HepG2 (cell line): ENCODE data around the gene LNX2. TPM values are rescaled to one million over a fixed set of nuclear protein-coding genes. Genes with fewer than 3 reads are reported as not detected.

Experiments
- ARID2 ChIP-seq: sonication (generic); formaldehyde crosslinking; IDR thresholded peaks from 2 replicates; pipeline ENCODE4 v1.8.1; 2022; ENCODE audit warnings: mild to moderate bottlenecking, missing genetic modification reagents, borderline replicate concordance
- ARNT ChIP-seq: fragments of 450-650 bp; IDR thresholded peaks from 2 replicates; pipeline ENCODE4 v1.6.1; 2017
- CTCF ChIP-seq: sonication (generic); formaldehyde crosslinking; IDR thresholded peaks from 2 replicates; pipeline ENCODE4 v1.5.0; 2020; ENCODE audit warnings: mild to moderate bottlenecking, missing genetic modification reagents, moderate library complexity
- DNMT1 ChIP-seq: sonication (generic); formaldehyde crosslinking; IDR thresholded peaks from 2 replicates; pipeline ENCODE4 v1.5.1; 2020; ENCODE audit warnings: mild to moderate bottlenecking, missing genetic modification reagents
- GABPB1 ChIP-seq: IDR thresholded peaks from 2 replicates; pipeline ENCODE4 v1.6.1; 2016; ENCODE audit warnings: mild to moderate bottlenecking, missing genetic modification reagents, moderate library complexity, missing compliant biosample characterization
- HDAC2 ChIP-seq: sonication (generic); formaldehyde crosslinking; IDR thresholded peaks from 2 replicates; pipeline ENCODE4 v1.4.0; 2020; ENCODE audit warnings: missing genetic modification reagents
- MATR3 ChIP-seq: sonication (generic); formaldehyde crosslinking; IDR thresholded peaks from 2 replicates; pipeline ENCODE4 v1.4.0; 2020; ENCODE audit warnings: missing genetic modification reagents
- NR3C1 ChIP-seq: sonication (generic); formaldehyde crosslinking; IDR thresholded peaks from 2 replicates; pipeline ENCODE4 v1.4.0; 2020; ENCODE audit warnings: missing genetic modification reagents
- PCBP1 ChIP-seq: fragments of 200-400 bp; formaldehyde crosslinking; IDR thresholded peaks from 2 replicates; pipeline ENCODE4 v1.6.1; 2017; ENCODE audit warnings: mild to moderate bottlenecking, low read depth, low read length, borderline replicate concordance
- POGZ ChIP-seq: sonication (generic); formaldehyde crosslinking; IDR thresholded peaks from 2 replicates; pipeline ENCODE4 v1.4.0; 2020; ENCODE audit warnings: mild to moderate bottlenecking, missing genetic modification reagents
- RNF2 ChIP-seq: fragments of 450-650 bp; conservative IDR thresholded peaks from 2 replicates; pipeline ENCODE4 v1.6.1; 2016; ENCODE audit warnings: low read depth
- RXRB ChIP-seq: IDR thresholded peaks from 2 replicates; pipeline ENCODE4 v1.6.1; 2016; ENCODE audit warnings: borderline replicate concordance, missing genetic modification reagents, missing compliant biosample characterization
- SALL1 ChIP-seq: sonication (generic); formaldehyde crosslinking; IDR thresholded peaks from 2 replicates; pipeline ENCODE4 v1.8.0; 2022; ENCODE audit warnings: mild to moderate bottlenecking, missing genetic modification reagents
- SAP130 ChIP-seq: IDR thresholded peaks from 2 replicates; pipeline ENCODE4 v1.6.1; 2016; ENCODE audit warnings: low read depth
- SETDB1 ChIP-seq: sonication (generic); formaldehyde crosslinking; IDR thresholded peaks from 2 replicates; pipeline ENCODE4 v1.5.1; 2020; ENCODE audit warnings: missing genetic modification reagents, mild to moderate bottlenecking, borderline replicate concordance
- SSRP1 ChIP-seq: IDR thresholded peaks from 2 replicates; pipeline ENCODE4 v1.6.1; 2016; ENCODE audit warnings: control low read depth
- ZBTB21 ChIP-seq: sonication (generic); formaldehyde crosslinking; IDR thresholded peaks from 2 replicates; pipeline ENCODE4 v1.4.0; 2020; ENCODE audit warnings: missing genetic modification reagents
- ZC3H13 ChIP-seq: sonication (generic); formaldehyde crosslinking; IDR thresholded peaks from 2 replicates; pipeline ENCODE4 v1.8.1; 2023; ENCODE audit warnings: mild to moderate bottlenecking, missing genetic modification reagents, moderate library complexity
- ZEB1 ChIP-seq: IDR thresholded peaks from 2 replicates; pipeline ENCODE4 v1.6.1; 2012; ENCODE audit warnings: mild to moderate bottlenecking, low read depth, inconsistent platforms; ENCODE audit not compliant: insufficient replicate concordance
- ZNF354B ChIP-seq: sonication (generic); formaldehyde crosslinking; IDR thresholded peaks from 2 replicates; pipeline ENCODE4 v1.8.0; 2022; ENCODE audit warnings: mild to moderate bottlenecking, missing genetic modification reagents
- ZNF740 ChIP-seq: sonication (generic); formaldehyde crosslinking; IDR thresholded peaks from 2 replicates; pipeline ENCODE4 v1.4.0; 2020; ENCODE audit warnings: missing genetic modification reagents
- polyA plus RNA-seq, 8 experiments: library from polyadenylated mRNA; depleted of rRNA in 3 of 8; stranded (reverse) in 7 of 8; unstranded in 1 of 8; fragments of >200 nt; fragmentation: Illumina TruSeq in 4 of 8; extraction: Trizol in 4 of 8; gene quantifications; 2 replicates each; pipeline versions ENCODE4 v1.2.1 to v1.2.3, GENCODE V29; 2011 to 2016; ENCODE audit warnings: low read depth in 4 of 8, missing spikeins in 1 of 8, mixed read lengths in 1 of 8; ENCODE audit not compliant: insufficient read depth in 1 of 8
- total RNA-seq, 5 experiments: library from RNA; depleted of rRNA; stranded (reverse); fragments of >200 nt; fragmentation: Illumina TruSeq; extraction: Trizol; gene quantifications; 2 replicates each; pipeline ENCODE4 v1.2.3, GENCODE V29; 2016; ENCODE audit warnings: low read depth in 1 of 5
- TF ChIP-seq, protein P1 (sequence below): IDR thresholded peaks from 2 replicates; pipeline ENCODE4 v1.6.1; 2016; ENCODE audit warnings: missing compliant biosample characterization, missing genetic modification reagents, borderline replicate concordance
- TF ChIP-seq, protein P2 (sequence below): sonication (generic); formaldehyde crosslinking; IDR thresholded peaks from 2 replicates; pipeline ENCODE4 v1.4.0; 2020; ENCODE audit warnings: missing genetic modification reagents

Gene LNX2
- total and polyA plus RNA-seq, 2 of the 13 experiments (the other 11 are each of a cell fraction or from before 2014, with no cell fraction given) = 9.2 to 9.7 TPM

DNA sequence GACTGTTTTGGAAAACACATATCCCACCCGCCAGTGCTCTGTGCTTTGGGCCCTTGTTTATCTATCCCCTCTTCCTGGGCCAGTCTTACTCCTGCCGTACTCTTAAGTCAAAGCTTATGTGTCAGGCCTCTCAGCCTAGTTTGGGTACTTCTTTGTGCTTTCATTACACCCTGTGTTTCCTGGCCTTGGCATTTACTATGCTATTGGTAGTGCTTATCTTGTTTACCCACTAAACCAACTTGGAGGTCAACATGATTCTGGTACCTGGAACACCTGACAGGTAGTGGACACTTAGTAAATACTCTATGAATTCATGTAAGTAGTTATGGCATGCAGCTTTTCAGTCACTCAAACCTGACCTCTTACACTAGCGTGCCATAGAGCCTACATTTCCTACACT is 3.7 kb upstream of the LNX2 start (continued):
- TF ChIP-seq, protein P1, sequence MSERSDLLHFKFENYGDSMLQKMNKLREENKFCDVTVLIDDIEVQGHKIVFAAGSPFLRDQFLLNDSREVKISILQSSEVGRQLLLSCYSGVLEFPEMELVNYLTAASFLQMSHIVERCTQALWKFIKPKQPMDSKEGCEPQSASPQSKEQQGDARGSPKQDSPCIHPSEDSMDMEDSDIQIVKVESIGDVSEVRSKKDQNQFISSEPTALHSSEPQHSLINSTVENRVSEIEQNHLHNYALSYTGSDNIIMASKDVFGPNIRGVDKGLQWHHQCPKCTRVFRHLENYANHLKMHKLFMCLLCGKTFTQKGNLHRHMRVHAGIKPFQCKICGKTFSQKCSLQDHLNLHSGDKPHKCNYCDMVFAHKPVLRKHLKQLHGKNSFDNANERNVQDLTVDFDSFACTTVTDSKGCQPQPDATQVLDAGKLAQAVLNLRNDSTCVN (CRISPR knock-in tag) = no peak
- TF ChIP-seq PCBP1 = no peak
- TF ChIP-seq RNF2 = no peak
- TF ChIP-seq CTCF = no peak
- TF ChIP-seq ZNF354B (CRISPR knock-in tag) = no peak
- peak; percentile 46; the same call in 1 of the 2 replicates for TF ChIP-seq SAP130
- TF ChIP-seq NR3C1 (CRISPR knock-in tag) = no peak
- TF ChIP-seq POGZ = no peak
- no peak for TF ChIP-seq SETDB1
- no peak for TF ChIP-seq ZBTB21 (CRISPR knock-in tag)
- TF ChIP-seq ZC3H13 = no peak
- TF ChIP-seq ARNT = no peak
- no peak for TF ChIP-seq ZNF740 (CRISPR knock-in tag)
- peak; percentile 45; the same call in 1 of the 2 replicates for TF ChIP-seq RXRB (CRISPR knock-in tag)
- TF ChIP-seq ARID2 (CRISPR knock-in tag) = no peak
- no peak for TF ChIP-seq GABPB1 (CRISPR knock-in tag)
- no peak for TF ChIP-seq MATR3 (CRISPR knock-in tag)
- no peak for TF ChIP-seq DNMT1 (CRISPR knock-in tag)
- peak; percentile 78 for TF ChIP-seq ZEB1
- TF ChIP-seq, protein P2, sequence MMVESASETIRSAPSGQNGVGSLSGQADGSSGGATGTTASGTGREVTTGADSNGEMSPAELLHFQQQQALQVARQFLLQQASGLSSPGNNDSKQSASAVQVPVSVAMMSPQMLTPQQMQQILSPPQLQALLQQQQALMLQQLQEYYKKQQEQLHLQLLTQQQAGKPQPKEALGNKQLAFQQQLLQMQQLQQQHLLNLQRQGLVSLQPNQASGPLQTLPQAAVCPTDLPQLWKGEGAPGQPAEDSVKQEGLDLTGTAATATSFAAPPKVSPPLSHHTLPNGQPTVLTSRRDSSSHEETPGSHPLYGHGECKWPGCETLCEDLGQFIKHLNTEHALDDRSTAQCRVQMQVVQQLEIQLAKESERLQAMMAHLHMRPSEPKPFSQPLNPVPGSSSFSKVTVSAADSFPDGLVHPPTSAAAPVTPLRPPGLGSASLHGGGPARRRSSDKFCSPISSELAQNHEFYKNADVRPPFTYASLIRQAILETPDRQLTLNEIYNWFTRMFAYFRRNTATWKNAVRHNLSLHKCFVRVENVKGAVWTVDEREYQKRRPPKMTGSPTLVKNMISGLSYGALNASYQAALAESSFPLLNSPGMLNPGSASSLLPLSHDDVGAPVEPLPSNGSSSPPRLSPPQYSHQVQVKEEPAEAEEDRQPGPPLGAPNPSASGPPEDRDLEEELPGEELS (CRISPR knock-in tag) = peak; percentile 72
- TF ChIP-seq SSRP1 = no peak
- TF ChIP-seq HDAC2 (CRISPR knock-in tag) = 0 out of 2 replicates have a peak, but pooled peaks have one; percentile 52
- no peak; the same call in 1 of the 2 replicates for TF ChIP-seq SALL1 (CRISPR knock-in tag)
